CD14-positive monocyte (primary cell): Measurements from ENCODE around the gene MACF1. TPM values are rescaled to one million over a fixed set of nuclear protein-coding genes. Genes with fewer than 3 reads are reported as not detected.

Experiments used
- DNase-seq, 3 donors: peaks; one replicate each; pipeline ENCODE4 v3.0.0-alpha.2; 2011 to 2022
- H2AFZ ChIP-seq: 2 replicates; pipeline ENCODE4 v1.6.0; 2012; ENCODE audit warnings: mild to moderate bottlenecking, low read depth, low read length, inconsistent platforms; ENCODE audit not compliant: insufficient read depth, poor library complexity, severe bottlenecking
- H3K27ac ChIP-seq, 2 donors: 1 replicate in 1 of 2; 2 replicates in 1 of 2; pipeline ENCODE4 v1.5.1; 2012 to 2013; ENCODE audit warnings: low read length in 2 of 2, control low read depth in 1 of 2, inconsistent platforms in 1 of 2, low read depth in 1 of 2, mild to moderate bottlenecking in 1 of 2
- H3K27me3 ChIP-seq, 2 donors: one replicate each; pipeline versions ENCODE4 v1.6.0 to v1.6.1; 2011 to 2013; ENCODE audit warnings: low read length in 2 of 2; ENCODE audit not compliant: control insufficient read depth in 2 of 2, insufficient read depth in 2 of 2
- H3K36me3 ChIP-seq, 2 donors: replicated peaks in 1 of 2; 1 replicate in 1 of 2; 2 replicates in 1 of 2; pipeline versions ENCODE4 v1.5.1 to v1.6.1; 2012 to 2013; ENCODE audit warnings: low read length in 2 of 2, control low read depth in 1 of 2, inconsistent platforms in 1 of 2, mild to moderate bottlenecking in 1 of 2; ENCODE audit not compliant: insufficient read depth in 2 of 2, control insufficient read depth in 1 of 2
- H3K4me1 ChIP-seq, 2 donors: 1 replicate in 1 of 2; 2 replicates in 1 of 2; pipeline versions ENCODE4 v1.5.1 to v1.6.1; 2012 to 2013; ENCODE audit warnings: low read length in 2 of 2, control low read depth in 1 of 2, inconsistent platforms in 1 of 2, mild to moderate bottlenecking in 1 of 2, moderate library complexity in 1 of 2; ENCODE audit not compliant: insufficient read depth in 2 of 2, control insufficient read depth in 1 of 2
- H3K4me2 ChIP-seq: replicated peaks from 2 replicates; pipeline ENCODE3; 2012; ENCODE audit warnings: low read length, moderate library complexity, mild to moderate bottlenecking; ENCODE audit not compliant: poor library complexity, severe bottlenecking; ENCODE audit errors: extremely low read depth
- H3K4me3 ChIP-seq, 3 experiments: fragments of 200-600 bp in 1 of 3; sonication (generic) in 1 of 3; replicated peaks in 1 of 3; 1 replicate in 2 of 3; 2 replicates in 1 of 3; pipeline ENCODE4 v1.5.1; 2011 to 2013; ENCODE audit warnings: low read length in 3 of 3, mild to moderate bottlenecking in 3 of 3, control low read depth in 2 of 3, low read depth in 2 of 3, inconsistent platforms in 1 of 3, moderate library complexity in 1 of 3
- H3K79me2 ChIP-seq: 2 replicates; pipeline ENCODE4 v1.6.0; 2012; ENCODE audit warnings: mild to moderate bottlenecking, control low read depth, inconsistent platforms, low read length, moderate library complexity; ENCODE audit not compliant: insufficient read depth
- H3K9ac ChIP-seq: 2 replicates; pipeline ENCODE4 v1.6.0; 2017; ENCODE audit warnings: low read length, mild to moderate bottlenecking; ENCODE audit not compliant: insufficient read depth, poor library complexity, severe bottlenecking
- H3K9me3 ChIP-seq, 2 donors: replicated peaks in 1 of 2; 1 replicate in 1 of 2; 2 replicates in 1 of 2; pipeline versions ENCODE4 v1.5.1 to v1.6.1; 2012 to 2013; ENCODE audit warnings: low read length in 2 of 2, control low read depth in 1 of 2; ENCODE audit not compliant: control insufficient read depth in 1 of 2, insufficient read depth in 1 of 2
- H4K20me1 ChIP-seq: 2 replicates; pipeline ENCODE4 v1.6.0; 2012; ENCODE audit warnings: mild to moderate bottlenecking, low read length, control low read depth, moderate library complexity; ENCODE audit not compliant: insufficient read depth
- H3K27ac Mint-ChIP-seq, 7 donors: one replicate each; pipeline ENCODE4 v1.8.0; 2020; ENCODE audit warnings: mild to moderate bottlenecking in 7 of 7, mixed read lengths in 7 of 7, moderate library complexity in 6 of 7, inconsistent platforms in 2 of 7
- H3K27me3 Mint-ChIP-seq, 3 donors: one replicate each; pipeline ENCODE4 v1.8.0; 2021 to 2022; ENCODE audit warnings: low read depth in 3 of 3, mild to moderate bottlenecking in 3 of 3, mixed read lengths in 3 of 3, moderate library complexity in 3 of 3, inconsistent platforms in 1 of 3
- H3K36me3 Mint-ChIP-seq, 2 donors: one replicate each; pipeline ENCODE4 v1.8.0; 2020; ENCODE audit warnings: mixed read lengths in 2 of 2, inconsistent platforms in 1 of 2, mild to moderate bottlenecking in 1 of 2
- H3K4me1 Mint-ChIP-seq: one replicate; pipeline ENCODE4 v1.8.0; 2020; ENCODE audit warnings: mild to moderate bottlenecking, mixed read lengths
- H3K4me3 Mint-ChIP-seq, 2 donors: one replicate each; pipeline ENCODE4 v1.8.0; 2020; ENCODE audit warnings: mild to moderate bottlenecking in 2 of 2, mixed read lengths in 2 of 2, moderate library complexity in 1 of 2
- H3K9me3 Mint-ChIP-seq, 7 donors: one replicate each; pipeline ENCODE4 v1.8.0; 2020 to 2022; ENCODE audit warnings: mixed read lengths in 7 of 7, mild to moderate bottlenecking in 6 of 7, moderate library complexity in 6 of 7, inconsistent platforms in 2 of 7
- CTCF ChIP-seq: fragments of 200-600 bp; IDR thresholded peaks from one replicate; pipeline ENCODE4 v1.8.0; 2022; ENCODE audit warnings: antibody characterized with exemption, mild to moderate bottlenecking
- WGBS: methylation state at CpG from one replicate; pipeline ENCODE4 v1.1.5; 2013; ENCODE audit warnings: missing lambda C conversion rate; ENCODE audit not compliant: insufficient coverage; 5-methylcytosine and 5-hydroxymethylcytosine counted together
- intact Hi-C, 2 donors: fragments of 100-400 bp; cut with micrococcal nuclease; formaldehyde crosslinking; loops; one replicate each; pipeline versions ENCODE4 v1.15.0 to v1.15.1; 2023
- polyA plus RNA-seq, 3 donors: library from polyadenylated mRNA; depleted of rRNA in 1 of 3; unstranded in 2 of 3; stranded (reverse) in 1 of 3; fragments of 300-500 nt in 2 of 3; fragments of >200 nt in 1 of 3; fragmentation: Illumina TruSeq in 2 of 3; gene quantifications; 1 replicate in 2 of 3; 2 replicates in 1 of 3; pipeline ENCODE4 v1.2.3, GENCODE V29; 2012 to 2021

Gene MACF1
- polyA plus RNA-seq, 3 donors: 3.4 to 36.8 (median 4.5) TPM

- no peaks in the 10 kb centered on the region for H3K4me1 ChIP-seq
- WGBS: 67% methylated on average over 1 of the region's 3 CpGs
- H3K36me3 Mint-ChIP-seq: peaks cover 79 to 90% of the 10 kb centered on the region in 2 donors
- H3K27me3 ChIP-seq: no peaks in the 10 kb centered on the region
- H3K9ac ChIP-seq: no peak overlapping the region
- H3K9me3 Mint-ChIP-seq: no peaks in the 10 kb centered on the region
- H3K27ac Mint-ChIP-seq: no peak overlapping the region
- DNase-seq: no peak
- no peak overlapping the region for H3K4me3 Mint-ChIP-seq
- TF ChIP-seq CTCF: no peak
- H3K9me3 ChIP-seq: no peaks in the 10 kb centered on the region
- intact Hi-C loops: no loop called here
- H3K79me2 ChIP-seq: no peaks in the 10 kb centered on the region
- no peaks in the 10 kb centered on the region for H4K20me1 ChIP-seq
- H3K4me2 ChIP-seq: no peak overlapping the region
- peaks cover 92 to 94% of the 10 kb centered on the region in 2 donors for H3K36me3 ChIP-seq
- H3K27me3 Mint-ChIP-seq: no peaks in the 10 kb centered on the region
- no peak overlapping the region for H3K27ac ChIP-seq
- H3K4me1 Mint-ChIP-seq: no peaks in the 10 kb centered on the region
- no peak overlapping the region for H3K4me3 ChIP-seq
- no peak overlapping the region for H2AFZ ChIP-seq
Observed at GRCh38 chr1:39434797-39435395, 230.4 kb downstream of the MACF1 start.

DNA sequence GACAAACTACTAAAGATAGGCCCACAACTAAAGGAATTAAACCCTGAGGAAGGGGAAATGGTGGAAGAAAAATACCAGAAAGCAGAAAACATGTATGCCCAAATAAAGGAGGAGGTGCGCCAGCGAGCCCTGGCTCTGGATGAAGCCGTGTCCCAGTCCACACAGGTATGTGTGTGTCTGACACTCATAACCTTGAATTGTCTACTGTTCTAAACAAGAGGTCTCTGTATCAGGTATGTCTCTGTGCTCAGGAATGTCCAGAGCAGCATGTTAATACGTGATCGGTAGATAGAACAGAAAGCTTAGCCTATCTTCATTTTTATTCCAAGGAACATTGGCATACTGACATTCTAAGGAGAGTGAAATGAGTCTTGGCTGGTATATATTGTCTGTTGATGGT, 231.1 kb downstream of the MACF1 start:
- Mint-ChIP-seq H3K4me3 (no peak overlapping the region), H3K4me1 (no peaks in the 10 kb centered on the region), H3K36me3 (peaks cover 79 to 90% of the 10 kb centered on the region in 2 donors), H3K9me3 (no peaks in the 10 kb centered on the region), H3K27me3 (no peaks in the 10 kb centered on the region), H3K27ac (peak overlapping the region in 1 of 7 donors; percentile 17)
- intact Hi-C loops: no loop called here
- DNase-seq: no peak
- no peak overlapping the region for H3K4me2 ChIP-seq
- 96% methylated on average over 3 of the region's 5 CpGs for WGBS
- no peaks in the 10 kb centered on the region for H3K9me3 ChIP-seq
- no peak overlapping the region for H3K27ac ChIP-seq
- no peak overlapping the region for H3K9ac ChIP-seq
- no peak overlapping the region for H2AFZ ChIP-seq
- no peaks in the 10 kb centered on the region for H3K4me1 ChIP-seq
- peaks cover 92 to 94% of the 10 kb centered on the region in 2 donors for H3K36me3 ChIP-seq
- TF ChIP-seq CTCF: no peak
- H3K27me3 ChIP-seq: no peaks in the 10 kb centered on the region
- no peak overlapping the region for H3K4me3 ChIP-seq
- H4K20me1 ChIP-seq: no peaks in the 10 kb centered on the region
- no peaks in the 10 kb centered on the region for H3K79me2 ChIP-seq
